H9 (cell line): ENCODE measurements around the gene FCER1G. TPM values are rescaled to one million over a fixed set of nuclear protein-coding genes. Genes with fewer than 3 reads are reported as not detected.

ENCODE experiments used
- DNase-seq: peaks from one replicate; pipeline ENCODE4 v3.0.0-alpha.2; 2017
- H2AFZ ChIP-seq: one replicate; pipeline ENCODE4 v1.6.1; 2013; ENCODE audit warnings: mild to moderate bottlenecking, low read length, control low read depth, moderate library complexity
- H2AK5ac ChIP-seq: 2 replicates; pipeline ENCODE4 v1.6.1; 2013; ENCODE audit warnings: low read length, control low read depth, mixed read lengths; ENCODE audit not compliant: insufficient read length
- H2BK120ac ChIP-seq: one replicate; pipeline ENCODE4 v1.6.1; 2013; ENCODE audit warnings: low read depth, mild to moderate bottlenecking, low read length, control low read depth, inconsistent platforms; ENCODE audit not compliant: poor library complexity, severe bottlenecking
- H2BK12ac ChIP-seq: 2 replicates; pipeline ENCODE4 v1.6.1; 2013; ENCODE audit warnings: low read length, control low read depth, mixed read lengths, low read depth; ENCODE audit not compliant: insufficient read length
- H2BK15ac ChIP-seq: 2 replicates; pipeline ENCODE4 v1.6.1; 2013; ENCODE audit warnings: low read depth, low read length, control low read depth
- H2BK20ac ChIP-seq: one replicate; pipeline ENCODE4 v1.6.1; 2013; ENCODE audit warnings: low read depth, mild to moderate bottlenecking, low read length, control low read depth, inconsistent platforms; ENCODE audit not compliant: poor library complexity, severe bottlenecking
- H2BK5ac ChIP-seq: 2 replicates; pipeline ENCODE4 v1.6.1; 2013; ENCODE audit warnings: low read length, control low read depth, mixed read lengths; ENCODE audit not compliant: insufficient read length
- H3K14ac ChIP-seq: 2 replicates; pipeline ENCODE4 v1.6.1; 2013; ENCODE audit warnings: low read length, control low read depth; ENCODE audit not compliant: insufficient read depth
- H3K18ac ChIP-seq: 2 replicates; pipeline ENCODE4 v1.6.1; 2013; ENCODE audit warnings: low read depth, mild to moderate bottlenecking, mixed read lengths, low read length, control low read depth; ENCODE audit not compliant: insufficient read length
- H3K23ac ChIP-seq: 2 replicates; pipeline ENCODE4 v1.6.1; 2013; ENCODE audit warnings: low read length, control low read depth, mixed read lengths, low read depth; ENCODE audit not compliant: insufficient read length
- H3K23me2 ChIP-seq: 2 replicates; pipeline ENCODE4 v1.6.1; 2013; ENCODE audit warnings: low read depth, mild to moderate bottlenecking, mixed read lengths, low read length, control low read depth; ENCODE audit not compliant: insufficient read length, poor library complexity, severe bottlenecking
- H3K27ac ChIP-seq: 2 replicates; pipeline ENCODE4 v1.5.1; 2013; ENCODE audit warnings: low read length, control low read depth, mixed read lengths, low read depth; ENCODE audit not compliant: insufficient read length
- H3K27me3 ChIP-seq: 2 replicates; pipeline ENCODE4 v1.6.1; 2013; ENCODE audit warnings: low read length, control low read depth, inconsistent platforms; ENCODE audit not compliant: insufficient read depth
- H3K4ac ChIP-seq: 2 replicates; pipeline ENCODE4 v1.6.1; 2013; ENCODE audit warnings: low read depth, mild to moderate bottlenecking, control low read depth, inconsistent platforms, low read length, moderate library complexity
- H3K4me1 ChIP-seq: 2 replicates; pipeline ENCODE4 v1.6.1; 2013; ENCODE audit warnings: low read length, control low read depth, inconsistent platforms; ENCODE audit not compliant: insufficient read depth
- H3K4me2 ChIP-seq: 2 replicates; pipeline ENCODE4 v1.6.1; 2013; ENCODE audit warnings: low read length, control low read depth, mixed read lengths; ENCODE audit not compliant: insufficient read length, insufficient read depth
- H3K56ac ChIP-seq: 2 replicates; pipeline ENCODE4 v1.6.1; 2013; ENCODE audit warnings: low read depth, mild to moderate bottlenecking, mixed read lengths, low read length, control low read depth; ENCODE audit not compliant: insufficient read length
- H3K79me1 ChIP-seq: 2 replicates; pipeline ENCODE4 v1.6.1; 2013; ENCODE audit warnings: low read depth, mild to moderate bottlenecking, moderate library complexity, low read length, control low read depth, inconsistent platforms; ENCODE audit not compliant: insufficient read depth, poor library complexity, severe bottlenecking
- H3K79me2 ChIP-seq: 2 replicates; pipeline ENCODE4 v1.6.1; 2013; ENCODE audit warnings: low read length, control low read depth, inconsistent platforms; ENCODE audit not compliant: insufficient read depth
- H3K9ac ChIP-seq: 2 replicates; pipeline ENCODE4 v1.6.1; 2013; ENCODE audit warnings: low read length, control low read depth, mixed read lengths; ENCODE audit not compliant: insufficient read length; ENCODE audit errors: extremely low read depth
- H3K9me3 ChIP-seq: one replicate; pipeline ENCODE4 v1.6.1; 2013; ENCODE audit warnings: low read depth, low read length, inconsistent platforms; ENCODE audit not compliant: control insufficient read depth
- H3T11ph ChIP-seq: one replicate; pipeline ENCODE4 v1.6.1; 2013; ENCODE audit warnings: mild to moderate bottlenecking, low read length, control low read depth, inconsistent platforms
- H4K20me1 ChIP-seq: one replicate; pipeline ENCODE4 v1.6.1; 2013; ENCODE audit not compliant: control insufficient read depth, insufficient read length, insufficient read depth
- H4K5ac ChIP-seq: 2 replicates; pipeline ENCODE4 v1.6.1; 2013; ENCODE audit warnings: low read depth, mild to moderate bottlenecking, mixed read lengths, low read length, control low read depth; ENCODE audit not compliant: insufficient read length
- H4K8ac ChIP-seq: replicated peaks from 2 replicates; pipeline ENCODE4 v1.6.1; 2013; ENCODE audit warnings: low read length, control low read depth, mixed read lengths, low read depth; ENCODE audit not compliant: insufficient read length
- H4K91ac ChIP-seq: 2 replicates; pipeline ENCODE4 v1.6.1; 2013; ENCODE audit warnings: low read depth, mild to moderate bottlenecking, moderate library complexity, mixed read lengths, low read length, control low read depth; ENCODE audit not compliant: insufficient read length
- H3K27ac Mint-ChIP-seq, 3 experiments: 2 replicates in 2 of 3; 3 replicates in 1 of 3; pipeline ENCODE4 v1.8.0; 2020 to 2021; ENCODE audit warnings: mixed read lengths in 3 of 3, mild to moderate bottlenecking in 1 of 3, moderate library complexity in 1 of 3
- H3K27me3 Mint-ChIP-seq: 2 replicates; pipeline ENCODE4 v1.8.0; 2021; ENCODE audit warnings: low read depth, mild to moderate bottlenecking, moderate library complexity, mixed read lengths
- H3K36me3 Mint-ChIP-seq, 3 experiments: 2 replicates in 2 of 3; 3 replicates in 1 of 3; pipeline ENCODE4 v1.8.0; 2020 to 2021; ENCODE audit warnings: low read depth in 3 of 3, mixed read lengths in 3 of 3; ENCODE audit not compliant: insufficient read depth in 1 of 3
- H3K4me1 Mint-ChIP-seq, 2 experiments: 2 replicates each; pipeline ENCODE4 v1.8.0; 2020; ENCODE audit warnings: mixed read lengths in 2 of 2
- H3K4me3 Mint-ChIP-seq, 2 experiments: 2 replicates in 1 of 2; 3 replicates in 1 of 2; pipeline ENCODE4 v1.8.0; 2020 to 2021; ENCODE audit warnings: mild to moderate bottlenecking in 2 of 2, mixed read lengths in 2 of 2, moderate library complexity in 1 of 2
- H3K9me3 Mint-ChIP-seq, 2 experiments: 2 replicates in 1 of 2; 3 replicates in 1 of 2; pipeline ENCODE4 v1.8.0; 2020; ENCODE audit warnings: mild to moderate bottlenecking in 2 of 2, mixed read lengths in 2 of 2, moderate library complexity in 1 of 2
- CTCF ChIP-seq: fragments of 200-600 bp; sonication (generic); conservative IDR thresholded peaks from 3 replicates; pipeline ENCODE4 v1.8.0; 2021; ENCODE audit warnings: antibody characterized with exemption, mild to moderate bottlenecking
- WGBS: extraction: QIAGEN DNeasy Blood & Tissue Kit; methylation state at CpG from one replicate; pipeline ENCODE4 v1.1.7; 2013; ENCODE audit warnings: missing lambda C conversion rate, low lambda C conversion rate, mixed read lengths; ENCODE audit not compliant: insufficient read length; ENCODE audit errors: extremely low coverage; 5-methylcytosine and 5-hydroxymethylcytosine counted together
- total RNA-seq: library from RNA; stranded (reverse); gene quantifications from 2 replicates; pipeline ENCODE4 v1.2.1, GENCODE V29; 2021

FCER1G gene
- total RNA-seq, 1 experiment from 2014 or later, result 0.90 TPM

GRCh38 chr1:161190962-161191521 is 24.1 kb upstream of the FCER1G start:
- Histone ChIP-seq H2BK12ac (no peak overlapping the region), H3K79me2 (no peaks in the 10 kb centered on the region), H4K91ac (no peak overlapping the region), H3K14ac (no peak overlapping the region), H3K56ac (no peak overlapping the region), H3K18ac (no peak overlapping the region), H2BK20ac (no peak overlapping the region), H2AFZ (no peak overlapping the region), H4K5ac (no peak overlapping the region), H3T11ph (no peak overlapping the region), H3K9ac (no peak overlapping the region), H3K23me2 (no peaks in the 10 kb centered on the region), H2BK5ac (no peak overlapping the region), H2BK15ac (no peak overlapping the region), H4K20me1 (no peaks in the 10 kb centered on the region), H3K4ac (no peak overlapping the region), H3K79me1 (no peaks in the 10 kb centered on the region), H3K4me2 (no peak overlapping the region), H3K27me3 (no peaks in the 10 kb centered on the region), H3K27ac (no peak overlapping the region), H2BK120ac (no peak overlapping the region), H3K23ac (no peak overlapping the region), H2AK5ac (no peak overlapping the region), H3K9me3 (no peaks in the 10 kb centered on the region), H3K4me1 (no peaks in the 10 kb centered on the region), H4K8ac (no peak overlapping the region)
- peaks cover 0 to 27% (median 14%) of the 10 kb centered on the region in 3 experiments; a peak in 4 of 7 replicates for H3K36me3 Mint-ChIP-seq
- no CpG with 5 or more reads among the region's 22 CpGs for WGBS
- no peaks in the 10 kb centered on the region for H3K27me3 Mint-ChIP-seq
- TF ChIP-seq CTCF, result no peak
- H3K9me3 Mint-ChIP-seq, result no peaks in the 10 kb centered on the region
- peak; percentile 48 for DNase-seq
- H3K27ac Mint-ChIP-seq, result peak overlapping the region in 2 of 3 experiments; percentile 49 to 65; a peak in 2 of 7 replicates
- H3K4me1 Mint-ChIP-seq, result peaks cover 3 to 10% of the 10 kb centered on the region in 2 experiments
- no peak overlapping the region for H3K4me3 Mint-ChIP-seq
